ENCODE measurements around the gene FOXO6. TPM values are rescaled to one million over a fixed set of nuclear protein-coding genes. Genes with fewer than 3 reads are reported as not detected.

The FOXO6 gene
- total RNA-seq, 1 donor from 2014 or later, result 0.55 TPM

DNA sequence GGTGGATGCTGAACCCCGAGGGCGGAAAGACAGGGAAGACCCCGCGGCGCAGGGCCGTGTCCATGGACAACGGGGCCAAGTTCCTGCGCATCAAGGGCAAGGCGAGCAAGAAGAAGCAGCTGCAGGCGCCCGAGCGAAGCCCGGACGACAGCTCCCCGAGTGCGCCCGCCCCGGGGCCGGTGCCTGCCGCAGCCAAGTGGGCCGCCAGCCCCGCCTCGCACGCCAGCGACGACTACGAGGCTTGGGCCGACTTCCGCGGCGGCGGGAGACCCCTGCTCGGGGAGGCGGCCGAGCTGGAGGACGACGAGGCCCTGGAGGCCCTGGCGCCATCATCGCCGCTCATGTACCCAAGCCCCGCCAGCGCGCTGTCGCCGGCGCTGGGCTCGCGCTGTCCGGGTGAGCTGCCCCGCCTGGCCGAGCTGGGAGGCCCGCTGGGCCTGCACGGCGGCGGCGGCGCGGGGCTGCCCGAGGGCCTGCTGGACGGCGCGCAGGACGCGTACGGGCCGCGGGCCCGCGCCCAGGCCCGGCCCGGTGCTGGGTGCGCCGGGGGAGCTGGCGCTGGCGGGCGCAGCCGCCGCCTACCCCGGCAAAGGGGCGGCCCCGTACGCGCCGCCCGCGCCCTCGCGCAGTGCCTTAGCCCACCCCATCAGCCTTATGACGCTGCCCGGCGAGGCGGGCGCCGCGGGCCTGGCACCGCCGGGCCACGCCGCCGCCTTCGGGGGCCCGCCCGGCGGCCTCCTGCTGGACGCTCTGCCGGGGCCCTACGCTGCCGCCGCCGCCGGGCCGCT lies 20.7 kb downstream of the FOXO6 start:
- no peaks in the 10 kb centered on the region for H3K9me3 Mint-ChIP-seq
- no peak for TF ChIP-seq CTCF (IDR thresholded peaks at IDR 0.05)
- ATAC-seq (ENCODE audit: low read depth) (peak; percentile 68), DNase-seq (peak; percentile 45)
- no peaks in the 10 kb centered on the region for H3K36me3 Mint-ChIP-seq (ENCODE audit: low read depth)
- H3K4me1 Mint-ChIP-seq, result peaks cover 24% of the 10 kb centered on the region
- peaks cover 49% of the 10 kb centered on the region for H3K27me3 Mint-ChIP-seq
- CTCF ChIA-PET, result no interaction called here
- intact Hi-C loops (cut with micrococcal nuclease), result no loop called here
- peak overlapping the region; percentile 80 for H3K4me3 Mint-ChIP-seq
- POLR2A ChIA-PET, result interaction anchor here (0.6 to 0.8 kb wide), 2 partner anchors 19 to 370 kb away, joined by 3 to 7 read pairs; no protein-coding TSS in a partner anchor
- H3K27ac Mint-ChIP-seq, result no peak overlapping the region

GRCh38 chr1:41382480-41383090 lies 21.4 kb downstream of the FOXO6 start:
- POLR2A ChIA-PET, result no interaction called here
- H3K27me3 Mint-ChIP-seq, result peaks cover 47% of the 10 kb centered on the region
- TF ChIP-seq CTCF (IDR thresholded peaks at IDR 0.05), result no peak
- H3K4me1 Mint-ChIP-seq, result peaks cover 24% of the 10 kb centered on the region
- CTCF ChIA-PET, result no interaction called here
- H3K4me3 Mint-ChIP-seq, result peak overlapping the region; percentile 42
- intact Hi-C loops (cut with micrococcal nuclease), result loop anchor here (1.0 kb wide), 1 partner anchor 21 kb away; the partner anchor contains the start of gene FOXO6
- H3K9me3 Mint-ChIP-seq, result no peaks in the 10 kb centered on the region
- no peaks in the 10 kb centered on the region for H3K36me3 Mint-ChIP-seq (ENCODE audit: low read depth)
- DNase-seq (no peak), ATAC-seq (ENCODE audit: low read depth) (no peak)
- H3K27ac Mint-ChIP-seq, result no peak overlapping the region

DNA sequence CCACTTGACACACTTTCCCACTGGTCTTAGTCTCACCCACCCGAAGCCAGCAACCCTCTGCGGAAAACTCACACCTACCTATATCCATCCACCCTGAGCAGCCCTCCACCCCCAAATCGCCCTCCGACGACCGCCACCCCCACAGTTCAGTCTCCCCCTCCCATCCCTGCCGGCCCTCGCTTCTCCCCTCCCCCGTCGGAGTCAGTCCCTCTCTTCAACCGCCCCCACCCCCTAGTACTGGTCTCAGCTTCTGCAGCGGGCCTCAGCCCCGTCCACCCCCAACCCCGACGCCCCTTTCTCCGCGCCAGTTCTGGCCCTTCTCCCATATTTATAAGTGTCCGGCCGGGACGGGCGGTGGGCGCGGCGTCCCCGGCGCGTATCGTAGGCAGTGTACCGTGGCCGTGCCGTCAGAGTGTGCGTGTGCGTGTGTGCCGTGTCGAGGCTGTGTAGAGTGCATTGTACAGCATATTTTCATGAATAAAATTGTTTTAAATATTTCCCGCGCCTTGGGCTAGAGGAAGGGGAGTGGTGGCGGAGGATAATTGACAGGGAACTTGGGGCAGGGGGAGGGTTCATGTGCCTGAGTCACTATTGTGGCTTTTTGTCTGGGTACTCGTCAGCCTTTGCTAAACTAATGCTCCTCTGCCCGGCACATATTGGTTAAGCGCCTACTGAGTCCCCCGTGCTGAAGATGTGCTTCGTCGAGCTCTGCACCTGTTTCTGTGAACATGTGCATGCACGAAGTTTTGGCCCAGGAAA lies 22.0 kb downstream of the FOXO6 start:
- Mint-ChIP-seq H3K27me3 (peaks cover 51% of the 10 kb centered on the region), H3K27ac (no peak overlapping the region), H3K36me3 (ENCODE audit: low read depth) (no peaks in the 10 kb centered on the region), H3K9me3 (no peaks in the 10 kb centered on the region), H3K4me3 (peak overlapping the region; percentile 79), H3K4me1 (peaks cover 24% of the 10 kb centered on the region)
- ChIA-PET POLR2A (no interaction called here), CTCF (interaction anchor here (0.7 kb wide), 1 partner anchor 15 kb away, joined by 4 read pairs; no protein-coding TSS in a partner anchor)
- ATAC-seq (ENCODE audit: low read depth), result peak; percentile 61
- DNase-seq, result no peak
- no peak for TF ChIP-seq CTCF (IDR thresholded peaks at IDR 0.05)
- intact Hi-C loops (cut with micrococcal nuclease), result loop anchor here (1.0 kb wide), 1 partner anchor 22 kb away; the partner anchor contains the start of gene FOXO6

DNA sequence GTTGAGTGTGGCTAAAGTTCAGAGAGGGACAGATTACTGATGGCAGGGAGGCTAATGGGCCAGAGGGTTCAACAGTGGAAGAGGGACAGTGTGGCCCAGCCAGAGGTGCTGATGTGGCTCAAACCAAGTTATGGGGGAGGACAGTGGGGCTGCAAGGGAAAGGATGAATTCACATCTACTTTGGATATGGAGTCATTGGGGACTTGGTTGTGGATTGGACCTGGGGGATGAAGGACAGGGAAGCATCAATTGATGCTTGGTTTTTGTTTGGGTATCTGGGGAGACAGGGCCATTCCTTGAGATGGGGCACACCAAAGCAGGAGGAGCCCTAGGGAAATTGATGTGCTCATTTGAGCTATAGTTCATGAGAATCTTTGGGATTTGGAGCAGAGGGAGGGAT lies 23.3 kb downstream of the FOXO6 start:
- POLR2A ChIA-PET, result no interaction called here
- Mint-ChIP-seq H3K4me1 (peaks cover 21% of the 10 kb centered on the region), H3K27me3 (peaks cover 50% of the 10 kb centered on the region), H3K9me3 (no peaks in the 10 kb centered on the region), H3K36me3 (ENCODE audit: low read depth) (no peaks in the 10 kb centered on the region), H3K27ac (no peak overlapping the region), H3K4me3 (no peak overlapping the region)
- TF ChIP-seq CTCF (IDR thresholded peaks at IDR 0.05), result no peak
- CTCF ChIA-PET, result no interaction called here
- no peak for ATAC-seq (ENCODE audit: low read depth)
- DNase-seq, result no peak
- intact Hi-C loops (cut with micrococcal nuclease), result no loop called here

Data from activated B cell treated with CpG ODN at 0.5 μM for 24 hours (primary cell).